ENCODE results near the gene LIPT2.

LIPT2 gene

DNA sequence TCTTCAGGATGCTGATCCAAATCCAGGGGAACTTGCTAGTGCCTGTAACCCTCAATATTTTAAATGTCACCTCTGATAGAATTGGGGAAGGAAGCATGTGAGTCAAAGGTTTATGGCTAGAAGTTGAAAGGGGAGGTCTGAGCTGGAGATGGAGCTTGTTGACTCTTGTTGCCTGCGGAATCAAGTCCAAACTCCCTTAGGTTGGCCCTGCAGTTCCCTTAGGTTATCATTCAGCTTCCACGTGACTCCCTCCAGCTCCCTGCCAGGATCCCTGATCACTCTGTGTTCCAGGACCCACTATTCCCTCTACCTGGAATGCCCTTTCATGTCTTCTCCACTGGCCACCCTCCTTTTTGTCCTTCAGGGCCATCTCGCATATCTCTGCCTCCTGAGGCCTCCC is 26.2 kb upstream of the LIPT2 start:
- no peak for TF ChIP-seq TEAD4 (IDR thresholded peaks at IDR 0.05)
- TF ChIP-seq TAF1 (IDR thresholded peaks at IDR 0.05; ENCODE audit: low read depth): no peak
- TF ChIP-seq, protein P1, sequence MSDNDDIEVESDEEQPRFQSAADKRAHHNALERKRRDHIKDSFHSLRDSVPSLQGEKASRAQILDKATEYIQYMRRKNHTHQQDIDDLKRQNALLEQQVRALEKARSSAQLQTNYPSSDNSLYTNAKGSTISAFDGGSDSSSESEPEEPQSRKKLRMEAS (IDR thresholded peaks at IDR 0.05): no peak

DNA sequence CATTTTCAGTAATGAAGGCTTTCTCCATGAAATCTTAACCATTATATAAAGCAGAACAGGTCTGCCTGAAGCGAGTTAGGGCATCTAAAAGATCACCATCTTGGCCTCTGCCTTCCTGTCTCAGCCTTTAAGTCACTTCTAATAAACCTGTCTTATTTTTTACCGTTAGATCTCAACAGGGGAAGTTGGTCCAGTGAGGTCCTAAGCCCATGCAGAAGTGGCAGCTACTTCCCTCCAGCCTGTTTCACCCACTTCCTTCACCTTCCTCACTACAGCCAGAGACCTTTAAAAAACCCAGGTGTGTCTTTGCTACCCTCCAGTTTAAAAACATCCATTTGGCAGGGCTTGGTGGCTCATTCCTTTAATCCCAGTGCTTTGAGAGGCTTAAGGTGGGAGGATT is 14.1 kb upstream of the LIPT2 start:
- no peak for TF ChIP-seq RAD21 (IDR thresholded peaks at IDR 0.05; ENCODE audit: low read depth)
- no peak for TF ChIP-seq TCF12 (IDR thresholded peaks at IDR 0.05; ENCODE audit: low read depth)
- TF ChIP-seq NFIC (IDR thresholded peaks at IDR 0.05): no peak
- no peak for TF ChIP-seq TEAD4 (IDR thresholded peaks at IDR 0.05)
- no peak for TF ChIP-seq ZBTB7A (IDR thresholded peaks at IDR 0.05; ENCODE audit: low read depth)

- TF ChIP-seq, protein P2, sequence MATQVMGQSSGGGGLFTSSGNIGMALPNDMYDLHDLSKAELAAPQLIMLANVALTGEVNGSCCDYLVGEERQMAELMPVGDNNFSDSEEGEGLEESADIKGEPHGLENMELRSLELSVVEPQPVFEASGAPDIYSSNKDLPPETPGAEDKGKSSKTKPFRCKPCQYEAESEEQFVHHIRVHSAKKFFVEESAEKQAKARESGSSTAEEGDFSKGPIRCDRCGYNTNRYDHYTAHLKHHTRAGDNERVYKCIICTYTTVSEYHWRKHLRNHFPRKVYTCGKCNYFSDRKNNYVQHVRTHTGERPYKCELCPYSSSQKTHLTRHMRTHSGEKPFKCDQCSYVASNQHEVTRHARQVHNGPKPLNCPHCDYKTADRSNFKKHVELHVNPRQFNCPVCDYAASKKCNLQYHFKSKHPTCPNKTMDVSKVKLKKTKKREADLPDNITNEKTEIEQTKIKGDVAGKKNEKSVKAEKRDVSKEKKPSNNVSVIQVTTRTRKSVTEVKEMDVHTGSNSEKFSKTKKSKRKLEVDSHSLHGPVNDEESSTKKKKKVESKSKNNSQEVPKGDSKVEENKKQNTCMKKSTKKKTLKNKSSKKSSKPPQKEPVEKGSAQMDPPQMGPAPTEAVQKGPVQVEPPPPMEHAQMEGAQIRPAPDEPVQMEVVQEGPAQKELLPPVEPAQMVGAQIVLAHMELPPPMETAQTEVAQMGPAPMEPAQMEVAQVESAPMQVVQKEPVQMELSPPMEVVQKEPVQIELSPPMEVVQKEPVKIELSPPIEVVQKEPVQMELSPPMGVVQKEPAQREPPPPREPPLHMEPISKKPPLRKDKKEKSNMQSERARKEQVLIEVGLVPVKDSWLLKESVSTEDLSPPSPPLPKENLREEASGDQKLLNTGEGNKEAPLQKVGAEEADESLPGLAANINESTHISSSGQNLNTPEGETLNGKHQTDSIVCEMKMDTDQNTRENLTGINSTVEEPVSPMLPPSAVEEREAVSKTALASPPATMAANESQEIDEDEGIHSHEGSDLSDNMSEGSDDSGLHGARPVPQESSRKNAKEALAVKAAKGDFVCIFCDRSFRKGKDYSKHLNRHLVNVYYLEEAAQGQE (IDR thresholded peaks at IDR 0.05; ENCODE audit: low read depth): peak; percentile 84
- TF ChIP-seq, protein P1 (IDR thresholded peaks at IDR 0.05): no peak
These were observed 13.3 kb upstream of the LIPT2 start for GRCh38 chr11:74506823-74507222.

- TF ChIP-seq FOXM1 (IDR thresholded peaks at IDR 0.05; ENCODE audit: borderline replicate concordance, low read depth) (no peak), NFIC (IDR thresholded peaks at IDR 0.05) (no peak), EP300 (IDR thresholded peaks at IDR 0.05; ENCODE audit: borderline replicate concordance) (no peak), RAD21 (IDR thresholded peaks at IDR 0.05; ENCODE audit: low read depth) (no peak), CEBPB (IDR thresholded peaks at IDR 0.05) (no peak), USF1 (IDR thresholded peaks at IDR 0.05) (no peak), TEAD4 (IDR thresholded peaks at IDR 0.05) (no peak), CREB1 (IDR thresholded peaks at IDR 0.05; ENCODE audit: low read depth) (no peak), ZBTB7A (IDR thresholded peaks at IDR 0.05; ENCODE audit: low read depth) (no peak), TCF12 (IDR thresholded peaks at IDR 0.05; ENCODE audit: low read depth) (no peak), EGR1 (IDR thresholded peaks at IDR 0.05) (no peak), TAF1 (IDR thresholded peaks at IDR 0.05; ENCODE audit: low read depth) (no peak), YY1 (IDR thresholded peaks at IDR 0.05; ENCODE audit: low read depth) (no peak)
- TF ChIP-seq, protein P2 (IDR thresholded peaks at IDR 0.05; ENCODE audit: low read depth): no peak
- TF ChIP-seq, protein P1 (IDR thresholded peaks at IDR 0.05): no peak
These were observed 12.4 kb upstream of the LIPT2 start for GRCh38 chr11:74505911-74506310.

- TF ChIP-seq RAD21 (IDR thresholded peaks at IDR 0.05; ENCODE audit: low read depth): no peak
- TF ChIP-seq, protein P2 (IDR thresholded peaks at IDR 0.05; ENCODE audit: low read depth): no peak
- no peak for TF ChIP-seq YY1 (IDR thresholded peaks at IDR 0.05; ENCODE audit: low read depth)
- no peak for TF ChIP-seq TAF1 (IDR thresholded peaks at IDR 0.05; ENCODE audit: low read depth)
- TF ChIP-seq USF1 (IDR thresholded peaks at IDR 0.05): no peak
These were observed 10.7 kb upstream of the LIPT2 start for GRCh38 chr11:74504100-74504691.

Measured in Ishikawa (cell line).